H1 (cell line): ENCODE results near the gene ATXN7L3. TPM values are rescaled to one million over a fixed set of nuclear protein-coding genes. Genes with fewer than 3 reads are reported as not detected.
A peak's percentile ranks its signal among the peaks of the same experiment; 100 is the strongest.

ENCODE experiments used
- CTCF ChIA-PET: fragments of 300-600 bp; sonication (Branson Sonifier 250); formaldehyde crosslinking; loops from one replicate; lab custom pipeline; 2021; ENCODE audit not compliant: partially characterized antibody; lab: Charles Lee
- POLR2A ChIA-PET: fragments of 300-600 bp; sonication (Branson Sonifier 250); formaldehyde crosslinking; loops from one replicate; lab custom pipeline; 2021; ENCODE audit warnings: inconsistent platforms; ENCODE audit not compliant: partially characterized antibody; lab: Charles Lee
- DNase-seq, 2 experiments: peaks; one replicate each; pipeline versions ENCODE4 v3.0.0 to v3.0.0-alpha.2; 2010 to 2022; ENCODE audit warnings: low spot score in 2 of 2, low read depth in 1 of 2, mixed read lengths in 1 of 2
- FAIRE-seq: peaks from 2 replicates; lab custom pipeline; 2011; peaks lifted over from hg19 to GRCh38; lab: Jason Lieb, UNC
- H2AFZ ChIP-seq: 2 replicates; pipeline ENCODE4 v1.8.1; 2012; ENCODE audit warnings: low read length, inconsistent platforms
- H2AK5ac ChIP-seq: 2 replicates; pipeline ENCODE4 v1.6.1; 2013; ENCODE audit warnings: low read depth, low read length
- H2BK120ac ChIP-seq: replicated peaks from 2 replicates; pipeline ENCODE3; 2013; ENCODE audit warnings: low read depth, low read length, inconsistent platforms
- H2BK12ac ChIP-seq: 2 replicates; pipeline ENCODE4 v1.6.1; 2013; ENCODE audit warnings: low read depth, low read length
- H2BK15ac ChIP-seq: 2 replicates; pipeline ENCODE4 v1.6.1; 2013; ENCODE audit warnings: low read length
- H2BK20ac ChIP-seq: 2 replicates; pipeline ENCODE4 v1.6.1; 2013; ENCODE audit warnings: low read length
- H2BK5ac ChIP-seq: 2 replicates; pipeline ENCODE4 v1.6.1; 2013; ENCODE audit warnings: low read depth, low read length
- H3K14ac ChIP-seq: 2 replicates; pipeline ENCODE4 v1.6.1; 2013; ENCODE audit warnings: inconsistent platforms; ENCODE audit not compliant: insufficient read length
- H3K18ac ChIP-seq: 2 replicates; pipeline ENCODE4 v1.6.1; 2013; ENCODE audit warnings: low read length; ENCODE audit errors: extremely low read depth
- H3K23ac ChIP-seq: 2 replicates; pipeline ENCODE4 v1.6.1; 2013; ENCODE audit warnings: inconsistent platforms; ENCODE audit not compliant: insufficient read length
- H3K23me2 ChIP-seq: 2 replicates; pipeline ENCODE4 v1.6.1; 2013; ENCODE audit warnings: low read depth, low read length
- H3K27ac ChIP-seq: 2 replicates; pipeline ENCODE4 v1.6.1; 2011; ENCODE audit warnings: low read depth, low read length, inconsistent platforms
- H3K27me3 ChIP-seq, 4 experiments: replicated peaks in 1 of 4; 1 replicate in 1 of 4; 2 replicates in 3 of 4; pipeline versions ENCODE4 v1.6.1 to v1.8.1; 2011 to 2013; ENCODE audit warnings: low read length in 3 of 4, mild to moderate bottlenecking in 3 of 4, inconsistent platforms in 2 of 4, mixed read lengths in 2 of 4, moderate library complexity in 1 of 4; ENCODE audit not compliant: control insufficient read depth in 3 of 4, insufficient read depth in 3 of 4; ENCODE audit errors: extremely low read depth in 1 of 4
- H3K36me3 ChIP-seq, 4 experiments: 2 replicates each; pipeline versions ENCODE4 v1.6.1 to v1.8.1; 2011 to 2013; ENCODE audit warnings: mild to moderate bottlenecking in 4 of 4, low read length in 3 of 4, moderate library complexity in 2 of 4, control low read depth in 1 of 4, inconsistent platforms in 1 of 4; ENCODE audit not compliant: insufficient read depth in 4 of 4, control insufficient read depth in 2 of 4
- H3K4ac ChIP-seq: replicated peaks from 2 replicates; pipeline ENCODE3; 2013; ENCODE audit warnings: low read length, low read depth, mixed read lengths, inconsistent platforms; ENCODE audit not compliant: insufficient read length
- H3K4me1 ChIP-seq, 4 experiments: replicated peaks in 1 of 4; 1 replicate in 1 of 4; 2 replicates in 3 of 4; pipeline versions ENCODE4 v1.6.1 to v1.8.1; 2011 to 2013; ENCODE audit warnings: low read length in 3 of 4, inconsistent platforms in 2 of 4, mixed read lengths in 1 of 4; ENCODE audit not compliant: insufficient read depth in 4 of 4, control insufficient read depth in 3 of 4
- H3K4me2 ChIP-seq, 2 experiments: 2 replicates each; pipeline versions ENCODE4 v1.6.1 to v1.8.1; 2011 to 2013; ENCODE audit warnings: low read depth in 2 of 2, low read length in 2 of 2, control low read depth in 1 of 2, inconsistent platforms in 1 of 2, mild to moderate bottlenecking in 1 of 2; ENCODE audit not compliant: insufficient read depth in 1 of 2
- H3K4me3 ChIP-seq, 4 experiments: fragments of 200-600, 300-600 bp in 1 of 4; sonication (generic), shearing (Covaris generic), sonication (Bioruptor Twin) in 1 of 4; 2 replicates each; pipeline versions ENCODE4 v1.5.1 to v1.8.1; 2011 to 2016; ENCODE audit warnings: low read length in 4 of 4, low read depth in 3 of 4, control low read depth in 2 of 4, inconsistent platforms in 2 of 4, mild to moderate bottlenecking in 2 of 4, mixed read lengths in 1 of 4, moderate library complexity in 1 of 4; ENCODE audit not compliant: insufficient read depth in 2 of 4; ENCODE audit errors: extremely low read depth in 1 of 4
- H3K56ac ChIP-seq: replicated peaks from 2 replicates; pipeline ENCODE3; 2013; ENCODE audit warnings: low read depth, mild to moderate bottlenecking, mixed read lengths, low read length, inconsistent platforms; ENCODE audit not compliant: insufficient read length
- H3K79me1 ChIP-seq: 2 replicates; pipeline ENCODE4 v1.6.1; 2013; ENCODE audit warnings: low read depth, low read length, control low read depth
- H3K79me2 ChIP-seq, 2 experiments: 2 replicates each; pipeline versions ENCODE4 v1.6.1 to v1.8.1; 2012 to 2013; ENCODE audit warnings: low read length in 2 of 2, mild to moderate bottlenecking in 2 of 2, inconsistent platforms in 1 of 2; ENCODE audit not compliant: insufficient read depth in 2 of 2, control insufficient read depth in 1 of 2
- H3K9ac ChIP-seq, 4 experiments: replicated peaks in 1 of 4; 1 replicate in 1 of 4; 2 replicates in 3 of 4; pipeline versions ENCODE4 v1.6.1 to v1.8.1; 2011 to 2013; ENCODE audit warnings: low read depth in 3 of 4, low read length in 3 of 4, control low read depth in 2 of 4, mild to moderate bottlenecking in 2 of 4, moderate library complexity in 2 of 4, inconsistent platforms in 1 of 4; ENCODE audit errors: extremely low read depth in 1 of 4
- H3K9me3 ChIP-seq, 2 experiments: 2 replicates each; pipeline versions ENCODE4 v1.6.1 to v1.8.1; 2012 to 2013; ENCODE audit warnings: mild to moderate bottlenecking in 2 of 2, moderate library complexity in 2 of 2, control low read depth in 1 of 2, inconsistent platforms in 1 of 2, low read depth in 1 of 2, low read length in 1 of 2, mixed read lengths in 1 of 2; ENCODE audit not compliant: insufficient read depth in 2 of 2
- H4K20me1 ChIP-seq, 2 experiments: replicated peaks in 1 of 2; 2 replicates each; pipeline versions ENCODE3 to v1.8.1; 2011 to 2013; ENCODE audit warnings: inconsistent platforms in 2 of 2, low read length in 2 of 2, mild to moderate bottlenecking in 1 of 2; ENCODE audit not compliant: insufficient read depth in 2 of 2, control insufficient read depth in 1 of 2
- H4K5ac ChIP-seq: 2 replicates; pipeline ENCODE4 v1.6.1; 2013; ENCODE audit warnings: low read length, low read depth, mixed read lengths, inconsistent platforms; ENCODE audit not compliant: insufficient read length
- H4K8ac ChIP-seq: 2 replicates; pipeline ENCODE4 v1.8.0; 2013; ENCODE audit warnings: mild to moderate bottlenecking, moderate library complexity, low read length, inconsistent platforms; ENCODE audit not compliant: insufficient read depth; ENCODE audit errors: extremely low read depth
- H4K91ac ChIP-seq: replicated peaks from 2 replicates; pipeline ENCODE3; 2013; ENCODE audit warnings: low read length, mixed read lengths, inconsistent platforms; ENCODE audit not compliant: insufficient read length
- CBX8 ChIP-seq: fragments of 300-800, 300-1000 bp; sonication (generic); IDR thresholded peaks from 2 replicates; pipeline ENCODE4 v1.7.1; 2016; ENCODE audit warnings: low read depth, low read length, borderline replicate concordance
- EGR1 ChIP-seq: IDR thresholded peaks from 2 replicates; pipeline ENCODE4 v1.6.1; 2011; ENCODE audit warnings: low read depth, low read length, borderline replicate concordance
- FOSL1 ChIP-seq: IDR thresholded peaks from 2 replicates; pipeline ENCODE4 v1.6.1; 2011; ENCODE audit warnings: mild to moderate bottlenecking, low read depth, low read length, moderate library complexity; ENCODE audit not compliant: insufficient read depth
- JUND ChIP-seq: IDR thresholded peaks from 2 replicates; pipeline ENCODE4 v1.6.1; 2011; ENCODE audit warnings: mild to moderate bottlenecking, improper control_type of control experiment, low read length
- SIN3A ChIP-seq, 2 experiments: IDR thresholded peaks in 1 of 2; conservative IDR thresholded peaks in 1 of 2; 2 replicates each; pipeline ENCODE4 v1.6.1; 2011 to 2012; ENCODE audit warnings: low read length in 2 of 2, improper control_type of control experiment in 1 of 2, low read depth in 1 of 2, mild to moderate bottlenecking in 1 of 2
- SP2 ChIP-seq: IDR thresholded peaks from 2 replicates; pipeline ENCODE4 v1.6.1; 2012; ENCODE audit warnings: mild to moderate bottlenecking, low read length, inconsistent platforms
- WGBS, 2 experiments: shearing (Covaris generic) in 1 of 2; methylation state at CpG; one replicate each; pipeline versions ENCODE4 v1.1.6 to v1.1.7; 2013 to 2015; ENCODE audit warnings: low lambda C conversion rate in 2 of 2, mixed read lengths in 2 of 2, inconsistent platforms in 1 of 2, low coverage in 1 of 2, missing lambda C conversion rate in 1 of 2; ENCODE audit not compliant: insufficient replicate concordance in 2 of 2, insufficient coverage in 1 of 2, insufficient read length in 1 of 2; ENCODE audit errors: extremely low coverage in 1 of 2, missing lambda C conversion rate in 1 of 2; 5-methylcytosine and 5-hydroxymethylcytosine counted together
- polyA plus RNA-seq, 7 experiments: library from polyadenylated mRNA; depleted of rRNA in 3 of 7; stranded (reverse) in 5 of 7; unstranded in 2 of 7; fragments of >200 nt in 5 of 7; fragments of 200-250 nt in 2 of 7; gene quantifications; 1 replicate in 5 of 7; 2 replicates in 1 of 7; 4 replicates in 1 of 7; pipeline versions ENCODE4 v1.2.1 to v1.2.3, GENCODE V29; 2011 to 2013; ENCODE audit warnings: missing spikeins in 2 of 7, mixed read lengths in 2 of 7
- total RNA-seq: library from RNA; stranded (reverse); fragmentation: NEBNext Ultra II Directional; extraction: Animal tissue kit (Norgen Biotek cat#: 25700); gene quantifications from 2 replicates; pipeline ENCODE4 v1.2.1, GENCODE V29; 2021

ATXN7L3 gene
- total and polyA plus RNA-seq, 2 of the 8 experiments (the other 6 are each of a cell fraction or from before 2014, with no cell fraction given) = 53.7 to 103 TPM

GRCh38 chr17:44167181-44167861, 32.4 kb downstream of the ATXN7L3 start:
- H3K9ac ChIP-seq = no peak overlapping the region
- CTCF ChIA-PET = interaction anchor here (0.6 to 8.1 kb wide), 20 partner anchors 8 to 186 kb away, joined by 3 to 61 read pairs (median 8); partner anchors contain the start of genes GRN and TMUB2
- no peaks in the 10 kb centered on the region for H3K79me1 ChIP-seq
- H2BK12ac ChIP-seq = no peak overlapping the region
- 0 out of 2 replicates have a peak overlapping the region, but pooled peaks have one; percentile 6 for H2BK15ac ChIP-seq
- peaks cover 0 to under 1% (median 0%) of the 10 kb centered on the region in 4 experiments; a peak in 3 of 8 replicates for H3K36me3 ChIP-seq
- no peak overlapping the region for H4K91ac ChIP-seq
- no peak overlapping the region for H2BK120ac ChIP-seq
- H3K23ac ChIP-seq = no peak overlapping the region
- H3K27ac ChIP-seq = no peak overlapping the region
- no peak overlapping the region for H2BK20ac ChIP-seq
- no peak overlapping the region for H4K5ac ChIP-seq
- DNase-seq (no peak), FAIRE-seq (no peak)
- no peak overlapping the region; the same call in 1 of the 2 replicates for H2BK5ac ChIP-seq
- no peak overlapping the region for H3K4me2 ChIP-seq
- no peaks in the 10 kb centered on the region for H3K9me3 ChIP-seq
- H3K27me3 ChIP-seq = no peaks in the 10 kb centered on the region
- no peak for TF ChIP-seq SIN3A (conservative IDR thresholded peaks at IDR 0.05 in 1 of 2, IDR thresholded peaks at IDR 0.05 in 1 of 2; ENCODE audit: low read depth in 1 of 2, low read length in 2 of 2)
- no peak for TF ChIP-seq FOSL1
- no peak for TF ChIP-seq SP2
- TF ChIP-seq JUND = no peak
- no peak for TF ChIP-seq EGR1
- no peak for TF ChIP-seq CBX8
- peaks cover 0 to 15% (median 8%) of the 10 kb centered on the region in 4 experiments; a peak in 5 of 7 replicates for H3K4me1 ChIP-seq
- H3K56ac ChIP-seq = no peak overlapping the region
- peak overlapping the region; percentile 32; the same call in 1 of the 2 replicates for H3K18ac ChIP-seq
- H3K4me3 ChIP-seq = no peak overlapping the region
- no peak overlapping the region for H3K14ac ChIP-seq
- H2AK5ac ChIP-seq = no peak overlapping the region
- no peak overlapping the region for H4K8ac ChIP-seq
- H4K20me1 ChIP-seq = no peaks in the 10 kb centered on the region
- H2AFZ ChIP-seq = no peak overlapping the region
- POLR2A ChIA-PET = interaction anchor here (0.9 to 4.0 kb wide), 12 partner anchors 8 to 150 kb away, joined by 3 to 21 read pairs (median 5); partner anchors contain the start of genes HROB and TMUB2
- WGBS, 2 experiments = 91% methylated on average over 7 of the region's 7 CpGs; no CpG with 5 or more reads in 1 of the 2 experiments
- H3K79me2 ChIP-seq = no peaks in the 10 kb centered on the region
- no peak overlapping the region for H3K4ac ChIP-seq
- no peaks in the 10 kb centered on the region for H3K23me2 ChIP-seq
